Measurements from ENCODE around the gene NRP2.

GRCh38 chr2:205744074-205744591, 61.8 kb downstream of the NRP2 start:
- TF ChIP-seq, protein P1, sequence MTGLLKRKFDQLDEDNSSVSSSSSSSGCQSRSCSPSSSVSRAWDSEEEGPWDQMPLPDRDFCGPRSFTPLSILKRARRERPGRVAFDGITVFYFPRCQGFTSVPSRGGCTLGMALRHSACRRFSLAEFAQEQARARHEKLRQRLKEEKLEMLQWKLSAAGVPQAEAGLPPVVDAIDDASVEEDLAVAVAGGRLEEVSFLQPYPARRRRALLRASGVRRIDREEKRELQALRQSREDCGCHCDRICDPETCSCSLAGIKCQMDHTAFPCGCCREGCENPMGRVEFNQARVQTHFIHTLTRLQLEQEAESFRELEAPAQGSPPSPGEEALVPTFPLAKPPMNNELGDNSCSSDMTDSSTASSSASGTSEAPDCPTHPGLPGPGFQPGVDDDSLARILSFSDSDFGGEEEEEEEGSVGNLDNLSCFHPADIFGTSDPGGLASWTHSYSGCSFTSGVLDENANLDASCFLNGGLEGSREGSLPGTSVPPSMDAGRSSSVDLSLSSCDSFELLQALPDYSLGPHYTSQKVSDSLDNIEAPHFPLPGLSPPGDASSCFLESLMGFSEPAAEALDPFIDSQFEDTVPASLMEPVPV (CRISPR knock-in tag; IDR thresholded peaks at IDR 0.05): no peak
- no peak for TF ChIP-seq ZNF501 (CRISPR knock-in tag; IDR thresholded peaks at IDR 0.05)
- TF ChIP-seq ZNF260 (CRISPR knock-in tag; IDR thresholded peaks at IDR 0.05; ENCODE audit: borderline replicate concordance, low read depth): no peak
- no peak for TF ChIP-seq ZNF549 (CRISPR knock-in tag; IDR thresholded peaks at IDR 0.05)
- no peak for TF ChIP-seq POLR2AphosphoS5 (IDR thresholded peaks at IDR 0.05; ENCODE audit: low read depth, low read length)
- no peak for TF ChIP-seq E2F2 (CRISPR knock-in tag; IDR thresholded peaks at IDR 0.05; ENCODE audit: borderline replicate concordance)
- no peak for TF ChIP-seq CTCF (CRISPR knock-in tag; IDR thresholded peaks at IDR 0.05)
- TF ChIP-seq MTA3 (CRISPR knock-in tag; IDR thresholded peaks at IDR 0.05): no peak
- no peak for TF ChIP-seq HINFP (CRISPR knock-in tag; IDR thresholded peaks at IDR 0.05; ENCODE audit: low read depth)
